Measurements from ENCODE around the gene KPTN.

The KPTN gene

DNA sequence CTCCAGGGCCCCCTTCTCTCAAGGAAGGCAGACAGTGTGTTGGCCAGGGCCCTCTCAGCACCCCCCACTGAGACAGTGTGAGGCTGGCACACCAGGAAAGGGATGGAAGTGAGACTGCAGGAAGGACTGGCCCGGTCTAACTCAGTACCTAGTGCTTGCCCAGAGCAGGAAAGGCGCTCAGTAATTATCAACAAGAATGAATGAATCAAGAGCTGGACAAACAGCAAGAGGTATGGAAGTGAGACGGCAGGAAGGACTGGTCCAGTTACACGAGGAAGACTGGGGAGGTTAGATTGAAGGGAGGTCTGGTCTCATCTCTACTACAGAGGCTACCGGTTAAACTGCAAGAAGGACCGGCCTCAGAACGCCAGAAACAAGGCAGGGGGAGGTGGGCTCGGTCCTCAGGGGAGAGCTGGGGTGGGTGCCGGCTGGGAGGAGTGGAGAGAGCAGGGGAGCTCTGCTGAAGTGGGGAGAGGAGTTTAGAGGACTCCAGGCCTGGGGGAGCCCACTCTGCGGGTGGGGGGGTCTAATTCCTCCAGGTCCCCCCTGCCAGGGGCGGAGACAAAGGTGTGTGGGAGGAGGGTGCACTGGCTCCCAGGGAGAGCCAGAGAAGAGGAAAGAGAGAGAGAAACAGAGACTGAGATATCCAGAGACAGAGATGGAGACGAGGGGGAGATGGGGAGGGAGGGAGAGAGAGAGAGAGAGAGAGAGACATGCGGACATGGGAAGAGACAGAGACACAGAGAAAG lies 13.4 kb downstream of the KPTN start:
- DNase-seq (ENCODE audit: low spot score) (no peak), FAIRE-seq (no peak)

DNA sequence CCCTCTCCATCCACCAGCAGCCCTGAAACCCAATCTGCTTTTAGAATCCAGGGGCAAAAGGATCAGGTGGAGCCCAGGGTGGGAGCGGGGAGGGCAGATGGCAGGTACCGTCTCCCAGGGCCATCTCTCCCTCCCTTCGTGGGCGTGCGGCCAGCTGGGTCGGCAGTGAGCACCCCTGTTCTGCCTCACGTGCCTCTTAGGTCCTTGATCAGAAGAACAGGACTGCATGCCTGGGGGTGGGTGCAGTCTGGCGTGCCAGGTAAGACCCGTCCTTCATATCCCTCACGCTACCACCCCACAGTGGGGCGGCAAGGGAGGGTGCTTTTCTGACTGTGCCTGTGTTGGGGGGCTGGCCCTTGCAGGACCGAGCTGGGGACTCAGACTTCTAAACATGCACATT lies 14.3 kb downstream of the KPTN start:
- FAIRE-seq: no peak
- no peak for DNase-seq (ENCODE audit: low spot score)

DNA sequence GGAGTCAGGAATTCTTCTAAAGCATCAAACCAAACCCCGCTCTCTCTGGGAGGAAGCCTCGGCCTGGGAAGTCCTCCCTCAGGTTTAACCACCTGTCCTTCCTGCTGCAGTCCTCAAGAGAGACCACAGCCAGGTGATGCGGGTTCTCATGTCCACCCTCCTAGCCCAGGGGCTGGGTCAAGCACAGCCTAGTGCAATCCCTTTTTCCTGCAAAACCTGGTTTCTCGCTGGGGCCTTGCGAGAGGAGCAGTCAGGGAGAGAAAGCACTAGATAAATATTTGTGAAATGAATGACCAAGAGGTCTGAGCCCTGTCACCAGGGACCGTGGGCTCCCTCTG lies 14.7 kb downstream of the KPTN start:
- no peak for FAIRE-seq
- DNase-seq (ENCODE audit: low spot score): no peak

GRCh38 chr19:47467914-47468313 lies 16.1 kb downstream of the KPTN start:
- no peak for FAIRE-seq
- DNase-seq (ENCODE audit: low spot score): no peak

DNA sequence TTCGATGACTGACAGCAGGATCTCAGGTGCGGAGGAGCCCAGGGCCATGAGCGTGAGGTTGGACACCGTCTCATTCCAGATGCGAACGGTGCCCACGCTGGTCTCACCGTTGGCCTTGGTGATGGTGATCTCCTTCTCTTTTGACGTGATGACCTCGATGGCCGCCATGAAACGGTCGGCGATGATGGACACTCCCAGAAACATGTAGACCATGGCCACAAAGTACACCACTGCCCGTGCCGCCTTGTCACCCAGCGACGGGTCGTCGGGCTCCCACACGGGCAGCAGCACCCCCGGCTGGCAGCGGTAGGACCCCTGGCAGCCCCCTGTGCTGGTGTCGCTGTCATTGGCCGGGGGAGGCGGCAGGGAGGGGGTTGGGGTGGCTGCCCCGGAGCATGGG lies 18.1 kb downstream of the KPTN start:
- FAIRE-seq: no peak

GRCh38 chr19:47464675-47465419 lies 19.2 kb downstream of the KPTN start:
- DNase-seq (ENCODE audit: low spot score) (no peak), FAIRE-seq (no peak)

More for the DNA sequence above, 18.1 kb downstream of the KPTN start:
- DNase-seq (ENCODE audit: low spot score): no peak

DNA sequence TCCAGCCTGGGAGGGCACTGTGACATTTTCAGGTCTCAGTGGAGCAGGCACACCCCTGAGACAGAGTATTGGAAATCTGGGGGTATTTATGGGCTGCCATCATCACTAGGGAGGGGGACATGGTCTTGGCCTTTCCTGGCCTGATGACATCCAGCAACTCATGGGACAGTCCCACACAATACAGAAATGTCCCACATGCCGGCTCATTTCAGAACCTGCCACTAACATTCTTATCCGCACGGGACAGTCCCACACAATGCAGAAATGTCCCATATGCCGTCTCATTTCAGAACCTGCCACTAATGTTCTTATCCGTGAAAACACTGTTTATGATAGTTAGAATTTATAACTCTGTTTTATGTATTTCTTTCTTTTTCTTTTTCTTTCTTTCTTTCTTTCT lies 22.1 kb downstream of the KPTN start:
- FAIRE-seq: no peak
- no peak for DNase-seq (ENCODE audit: low spot score)

DNA sequence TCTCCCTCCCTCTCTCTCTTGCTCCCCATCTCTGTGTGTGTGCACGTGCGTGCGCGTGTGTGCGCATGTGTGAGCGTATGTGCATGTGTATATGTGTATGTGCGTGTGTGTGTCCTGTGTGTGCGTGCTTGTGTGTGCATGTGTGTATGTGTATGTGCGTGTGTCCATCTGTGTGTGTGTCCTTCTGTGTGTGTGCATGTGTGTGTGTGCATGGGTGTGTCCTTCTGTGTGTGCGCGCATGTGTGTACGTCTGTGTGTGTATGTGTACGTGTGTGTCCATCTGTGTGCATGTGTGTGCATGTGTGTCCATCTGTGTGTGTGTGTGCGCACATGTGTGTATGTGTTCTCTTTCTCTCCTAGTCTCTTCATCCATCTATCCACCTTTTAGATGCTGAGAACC lies 24.5 kb downstream of the KPTN start:
- FAIRE-seq: peak; percentile 92

DNA sequence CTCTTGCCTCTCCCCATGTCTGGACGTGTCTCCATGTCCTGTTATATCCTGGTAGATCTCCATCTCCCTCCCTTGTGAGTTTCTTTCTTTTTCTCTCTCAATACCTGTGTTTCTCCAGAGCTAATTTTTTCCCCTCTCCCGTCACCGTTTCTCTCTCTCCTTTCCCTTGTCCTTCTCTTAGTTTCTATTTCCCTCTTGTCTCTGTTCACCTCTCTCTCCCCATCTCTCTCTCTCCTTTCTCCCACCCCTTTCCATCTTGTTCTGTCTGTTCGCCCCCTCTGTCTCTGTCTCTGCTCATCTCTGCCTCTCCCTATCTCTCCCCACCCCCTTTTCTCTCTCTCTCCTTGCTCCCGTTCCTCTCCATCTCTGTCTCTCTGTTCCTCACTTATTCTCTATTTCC lies 25.3 kb downstream of the KPTN start:
- DNase-seq (ENCODE audit: low spot score) (no peak), FAIRE-seq (no peak)

More for the DNA sequence above, 24.5 kb downstream of the KPTN start:
- DNase-seq (ENCODE audit: low spot score): no peak

GRCh38 chr19:47456721-47457474 lies 27.1 kb downstream of the KPTN start:
- DNase-seq (ENCODE audit: low spot score): no peak
- no peak for FAIRE-seq

DNA sequence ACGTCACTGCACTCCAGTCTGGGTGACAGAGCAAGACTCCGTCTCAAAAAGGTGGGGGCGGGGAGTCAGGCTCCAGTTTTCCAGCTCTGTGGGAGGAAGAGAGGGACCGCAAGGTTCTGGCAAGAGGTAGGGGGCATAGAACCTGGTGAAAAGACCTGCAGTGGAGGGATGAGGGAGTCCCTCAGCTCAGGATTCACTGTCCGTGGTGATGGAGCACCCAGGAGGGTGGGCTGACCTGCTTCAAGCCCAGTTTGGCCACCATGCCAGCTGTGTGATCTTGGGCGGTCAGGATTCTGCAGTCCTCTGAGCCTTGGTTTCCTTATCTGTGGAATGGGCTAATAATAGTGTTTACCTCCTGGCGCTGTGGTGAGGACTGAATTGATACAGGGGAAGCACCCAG lies 33.5 kb downstream of the KPTN start:
- FAIRE-seq: no peak
- DNase-seq (ENCODE audit: low spot score): no peak

- FAIRE-seq (no peak), DNase-seq (ENCODE audit: low spot score) (no peak)
Observed at GRCh38 chr19:47448360-47448727, 35.7 kb downstream of the KPTN start.

DNA sequence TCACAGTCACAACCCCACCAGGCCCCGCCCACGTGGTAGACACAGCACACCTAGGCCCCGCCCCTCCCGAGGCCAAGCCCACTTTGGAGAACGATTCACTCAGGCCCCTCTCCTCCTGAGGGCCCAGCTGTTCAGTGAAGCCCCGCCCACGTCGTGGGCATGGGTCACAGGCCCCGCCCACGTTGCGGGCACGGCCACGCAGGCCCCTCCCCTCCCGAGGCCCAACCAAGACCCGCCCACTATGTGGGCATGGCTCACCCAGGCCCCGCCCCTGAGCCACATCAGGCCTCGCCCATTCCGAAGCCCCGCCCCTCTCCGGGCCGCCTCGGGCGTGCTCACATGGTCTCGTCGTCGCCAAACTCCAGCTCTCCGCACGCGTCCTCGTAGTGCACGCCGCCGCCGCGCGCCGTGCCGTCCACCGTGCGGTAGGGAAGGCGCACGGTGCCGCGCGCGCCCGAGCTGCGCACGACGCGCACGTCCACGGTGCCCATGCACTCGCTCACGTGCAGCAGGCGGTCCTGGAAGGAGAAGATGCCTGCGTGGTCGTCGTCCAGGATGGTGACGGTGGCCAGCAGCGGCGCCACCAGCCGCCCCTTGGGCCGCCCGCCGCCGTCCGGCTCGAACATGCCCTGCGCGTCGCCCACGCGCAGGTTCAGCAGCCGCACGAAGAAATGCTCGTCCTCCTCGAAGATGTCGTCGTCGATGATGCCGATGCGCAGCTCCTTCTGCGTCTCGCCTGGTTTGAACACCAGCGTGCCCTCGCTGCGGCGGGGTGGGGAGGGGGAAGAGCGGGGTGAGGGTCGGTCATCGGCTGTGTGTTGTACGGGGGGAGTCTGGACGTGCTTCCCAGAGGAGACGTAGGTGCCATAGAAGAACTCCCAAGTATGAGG lies 36.3 kb downstream of the KPTN start:
- peak; percentile 78 for FAIRE-seq
- no peak for DNase-seq (ENCODE audit: low spot score)

DNA sequence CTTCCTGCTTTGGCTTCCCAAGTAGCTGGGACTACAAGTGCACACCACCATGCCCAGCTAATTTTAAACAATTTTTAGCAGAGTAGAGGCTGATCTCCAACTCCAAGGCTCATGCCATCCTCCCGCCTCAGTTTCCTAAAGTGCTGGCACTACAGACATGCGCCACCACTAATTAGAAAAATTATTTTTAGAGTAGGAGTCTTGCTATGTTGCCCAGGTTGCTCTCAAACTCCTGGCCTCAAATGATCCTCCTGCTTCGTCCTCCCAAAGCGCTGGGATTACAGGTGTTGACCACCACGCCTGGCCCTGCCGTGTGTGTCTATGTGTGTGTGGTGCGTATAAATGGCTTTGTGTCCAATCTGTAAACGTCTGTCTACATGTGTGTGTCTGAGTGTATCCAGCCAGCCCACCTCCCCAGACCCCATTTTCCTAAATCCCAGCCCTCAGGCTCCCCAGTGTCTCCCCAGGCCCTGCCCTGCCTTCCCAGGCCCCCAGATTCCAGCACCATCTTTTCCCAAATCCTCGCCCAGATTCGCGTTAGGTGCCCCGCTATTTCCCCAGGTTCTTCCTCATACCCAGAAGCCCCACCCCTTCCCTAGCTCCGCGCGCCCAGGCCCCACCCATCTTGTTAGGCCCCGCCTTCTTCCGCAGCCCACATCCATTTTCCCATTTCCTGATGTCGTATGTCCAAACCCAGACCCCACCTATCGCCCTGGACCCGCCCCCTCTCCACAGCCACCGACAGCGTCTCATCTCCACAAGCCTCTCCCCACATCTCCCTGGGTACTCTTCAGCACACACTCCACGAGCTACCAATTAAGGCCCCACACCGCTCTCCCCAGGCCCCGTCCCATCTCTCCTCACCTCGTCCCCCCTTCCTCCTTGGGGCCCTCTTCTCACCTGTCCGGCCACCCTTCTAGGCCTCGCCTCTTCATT lies 37.2 kb downstream of the KPTN start:
- FAIRE-seq (no peak), DNase-seq (ENCODE audit: low spot score) (no peak)

DNA sequence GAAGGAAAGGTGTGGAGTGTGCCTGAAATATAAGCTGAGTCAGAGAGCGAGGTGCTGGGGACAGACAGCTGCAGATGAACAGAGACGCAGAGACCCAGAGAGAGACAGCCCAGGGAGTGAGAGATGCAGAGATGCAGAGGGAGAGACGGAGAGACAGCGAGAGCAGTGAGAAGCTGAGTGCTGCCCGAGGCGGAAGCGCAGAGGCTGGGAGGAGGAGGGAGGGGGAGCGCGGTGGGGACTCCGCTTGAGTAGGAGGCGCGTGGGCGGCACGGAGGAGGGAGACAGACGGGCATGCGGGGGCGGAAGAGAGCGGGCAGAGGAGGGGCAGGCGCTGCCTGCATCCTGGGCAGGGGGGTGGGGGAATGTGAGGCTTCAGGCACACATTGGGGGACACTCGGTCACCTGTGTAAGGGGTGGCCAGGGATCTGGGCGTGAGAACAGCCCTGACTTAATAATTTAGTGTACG lies 38.0 kb downstream of the KPTN start:
- FAIRE-seq: no peak
- peak; percentile 79 for DNase-seq (ENCODE audit: low spot score)

DNA sequence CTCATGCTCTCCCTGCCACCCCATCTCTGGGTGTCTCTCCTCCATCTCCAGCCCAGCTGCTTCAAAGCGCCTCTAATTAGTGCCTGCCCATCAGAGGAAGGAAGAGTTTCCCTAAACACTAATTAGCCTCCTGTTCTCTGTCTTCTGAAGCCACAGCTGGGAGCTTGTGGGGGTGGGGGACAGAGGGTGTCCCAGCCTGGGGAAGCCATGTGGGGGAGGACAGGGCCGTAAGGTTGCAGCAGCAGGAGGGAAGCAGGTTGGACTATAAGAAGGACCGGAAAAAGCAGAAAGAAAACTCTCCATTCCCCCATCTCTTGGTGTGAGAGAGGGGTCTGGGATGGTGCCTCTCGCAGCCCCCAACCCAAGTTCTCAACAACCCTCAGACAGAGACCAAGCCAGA lies 38.5 kb downstream of the KPTN start:
- DNase-seq (ENCODE audit: low spot score) (no peak), FAIRE-seq (no peak)

DNA sequence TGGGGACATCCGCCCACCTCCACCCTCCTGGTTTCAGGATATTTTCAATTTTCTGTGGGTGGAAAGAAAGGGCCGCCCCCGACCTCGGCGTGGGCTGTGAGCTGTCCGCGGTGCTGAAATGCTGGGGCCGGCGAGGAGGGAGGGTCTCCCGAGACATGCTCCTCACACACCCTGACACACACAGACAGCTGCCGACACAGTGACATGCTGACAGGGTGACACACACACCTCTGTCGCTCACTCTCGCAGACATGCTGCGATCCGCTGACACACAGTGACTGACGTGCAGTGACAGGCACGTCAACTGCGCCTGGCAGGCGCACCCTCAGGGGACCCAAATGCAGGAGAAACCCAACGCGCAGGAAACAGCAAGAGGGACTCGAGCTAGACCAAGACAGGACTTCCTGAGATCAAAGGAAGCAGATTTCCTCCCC lies 39.6 kb downstream of the KPTN start:
- FAIRE-seq (peak; percentile 87), DNase-seq (ENCODE audit: low spot score) (no peak)

GRCh38 chr19:47443331-47443730 lies 40.7 kb downstream of the KPTN start:
- FAIRE-seq (no peak), DNase-seq (ENCODE audit: low spot score) (no peak)

DNA sequence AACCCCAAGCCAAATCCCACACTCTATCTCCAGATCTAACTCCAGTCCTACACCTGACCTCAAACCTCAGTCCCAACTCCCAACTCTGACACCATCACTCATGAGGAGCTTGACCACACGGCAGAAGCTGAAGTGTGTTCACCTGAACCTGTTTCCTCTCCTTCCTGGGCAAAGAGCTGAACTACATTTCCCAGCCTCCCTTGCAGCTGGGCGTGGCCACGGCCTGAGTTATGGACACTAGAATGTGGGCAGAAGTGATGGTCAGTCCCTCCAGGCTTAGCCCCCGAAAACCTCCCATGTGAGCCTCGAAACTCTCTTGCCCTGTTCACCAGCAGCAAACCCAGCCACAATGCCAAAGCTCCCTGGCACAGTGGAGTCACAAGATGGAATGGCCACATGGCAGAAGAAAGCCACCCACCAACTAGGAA lies 45.2 kb downstream of the KPTN start:
- FAIRE-seq: peak; percentile 40

DNA sequence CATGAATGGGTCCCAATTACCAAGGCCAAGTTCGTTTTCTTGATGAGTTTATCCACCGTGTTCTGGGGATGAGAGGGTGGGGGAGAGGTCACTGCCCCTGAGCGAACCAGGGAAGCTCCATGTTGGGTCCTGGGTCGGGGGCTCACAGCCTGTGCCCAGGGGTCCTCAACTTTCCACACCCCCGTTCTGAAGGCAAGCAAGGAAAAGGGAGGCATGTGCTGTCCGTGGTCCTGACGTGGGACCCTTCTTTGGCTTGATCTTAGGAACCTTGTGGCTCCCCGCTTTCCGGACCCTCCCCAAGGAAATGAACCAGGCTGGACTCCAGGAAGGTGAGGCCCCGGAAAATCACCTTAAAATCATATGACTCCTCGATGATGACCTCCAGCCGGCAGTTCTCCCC lies 46.5 kb downstream of the KPTN start:
- DNase-seq (ENCODE audit: low spot score) (no peak), FAIRE-seq (no peak)

More for the DNA sequence above, 45.2 kb downstream of the KPTN start:
- no peak for DNase-seq (ENCODE audit: low spot score)
